Tibial artery (tissue), 4 donors: ENCODE data around the gene LPP.
A peak's percentile ranks its signal among the peaks of the same experiment; 100 is the strongest.

Experiments
- DNase-seq, 2 donors: peaks; one replicate each; pipeline ENCODE4 v3.0.0-alpha.2; 2019
- H3K27ac ChIP-seq, 2 donors: fragments of 200-600 bp; sonication (generic) in 1 of 2; 1 replicate in 1 of 2; 2 replicates in 1 of 2; pipeline ENCODE4 v1.5.1; 2018 to 2019; ENCODE audit warnings: mild to moderate bottlenecking in 1 of 2
- H3K27me3 ChIP-seq, 2 donors: fragments of 200-600 bp; sonication (generic) in 1 of 2; one replicate each; pipeline versions ENCODE4 v1.5.1 to v1.6.0; 2016 to 2019
- H3K36me3 ChIP-seq, 3 donors: fragments of 200-600 bp; sonication (generic) in 2 of 3; one replicate each; pipeline ENCODE4 v1.5.1; 2016 to 2019; ENCODE audit warnings: mild to moderate bottlenecking in 2 of 3
- H3K4me1 ChIP-seq, 4 donors: fragments of 200-600 bp; sonication (generic) in 2 of 4; 1 replicate in 3 of 4; 2 replicates in 1 of 4; pipeline ENCODE4 v1.5.1; 2016 to 2019
- H3K4me3 ChIP-seq, 2 donors: fragments of 200-600 bp; sonication (generic) in 1 of 2; 1 replicate in 1 of 2; 2 replicates in 1 of 2; pipeline ENCODE4 v1.5.1; 2018 to 2019; ENCODE audit warnings: mild to moderate bottlenecking in 2 of 2
- H3K9me3 ChIP-seq, 3 donors: fragments of 200-600 bp; sonication (generic) in 1 of 3; one replicate each; pipeline ENCODE4 v1.5.1; 2016 to 2019
- CTCF ChIP-seq, 2 experiments: fragments of 200-600 bp in 1 of 2; fragments of 450-650 bp in 1 of 2; IDR thresholded peaks; one replicate each; pipeline ENCODE4 v1.5.1; 2017 to 2019; ENCODE audit warnings: antibody characterized with exemption in 2 of 2, mild to moderate bottlenecking in 1 of 2, moderate library complexity in 1 of 2
- intact Hi-C: fragments of 100-400 bp; cut with DNase I; formaldehyde crosslinking; loops from one replicate; pipeline ENCODE4 v1.15.0; 2023; ENCODE audit warnings: low total_unique reads

The LPP gene

GRCh38 chr3:188241072-188241471 lies 87.1 kb downstream of the LPP start:
- Histone ChIP-seq H3K9me3 (no peaks in the 10 kb centered on the region), H3K27ac (peak overlapping the region; percentile 67 to 68), H3K4me3 (peak overlapping the region in 1 of 2 donors; percentile 27), H3K27me3 (no peaks in the 10 kb centered on the region), H3K36me3 (no peaks in the 10 kb centered on the region), H3K4me1 (peaks cover 0 to 100% (median 62%) of the 10 kb centered on the region in 4 donors)
- no peak for TF ChIP-seq CTCF (IDR thresholded peaks at IDR 0.05)
- intact Hi-C loops = no loop called here
- DNase-seq = peak; percentile 56 to 74

- no peaks in the 10 kb centered on the region for H3K27me3 ChIP-seq
- H3K4me3 ChIP-seq = no peak overlapping the region
- TF ChIP-seq CTCF (IDR thresholded peaks at IDR 0.05) = no peak
- H3K36me3 ChIP-seq = no peaks in the 10 kb centered on the region
- H3K9me3 ChIP-seq = no peaks in the 10 kb centered on the region
- intact Hi-C loops = no loop called here
- H3K4me1 ChIP-seq = peaks cover 0 to 100% (median 64%) of the 10 kb centered on the region in 4 donors
- DNase-seq = no peak
- H3K27ac ChIP-seq = peak overlapping the region; percentile 67 to 68
Observed at GRCh38 chr3:188241883-188242282, 87.9 kb downstream of the LPP start.

DNA sequence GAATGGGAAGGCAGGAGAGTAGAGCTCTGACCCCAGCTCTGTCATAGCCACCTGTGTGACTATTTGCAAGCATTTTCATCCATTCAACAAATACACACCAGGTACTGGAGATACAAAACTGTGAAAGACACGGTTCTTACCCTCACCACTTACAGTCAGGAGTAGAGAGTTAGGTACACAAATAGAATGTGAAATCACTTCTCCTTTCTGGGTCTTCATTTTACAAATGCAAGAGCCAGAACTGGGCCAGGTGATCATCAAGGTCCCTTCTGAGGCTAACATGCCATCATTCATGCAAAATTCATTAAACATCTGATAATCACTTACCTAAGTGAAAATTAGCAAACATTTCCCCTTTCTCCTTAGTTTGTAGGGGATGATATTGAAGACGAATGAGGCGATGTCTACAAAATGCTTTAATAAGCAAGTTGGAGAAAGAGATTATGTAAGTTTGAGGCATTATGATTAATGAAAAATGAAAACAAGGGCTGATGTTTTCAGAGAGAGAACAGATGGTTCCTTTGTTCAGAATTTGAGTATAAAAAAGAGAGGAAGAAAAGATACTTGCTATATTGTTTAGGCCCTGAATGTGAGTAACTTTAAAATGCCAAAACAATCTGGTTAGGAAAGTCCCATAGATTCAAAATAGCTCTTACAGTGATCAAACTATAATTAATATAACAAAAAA lies 88.6 kb downstream of the LPP start:
- no peak for DNase-seq
- Histone ChIP-seq H3K27ac (peak overlapping the region; percentile 67 to 68), H3K4me1 (peaks cover 0 to 100% (median 66%) of the 10 kb centered on the region in 4 donors), H3K9me3 (no peaks in the 10 kb centered on the region), H3K4me3 (no peak overlapping the region), H3K27me3 (no peaks in the 10 kb centered on the region), H3K36me3 (no peaks in the 10 kb centered on the region)
- intact Hi-C loops = no loop called here
- TF ChIP-seq CTCF (IDR thresholded peaks at IDR 0.05) = no peak

DNA sequence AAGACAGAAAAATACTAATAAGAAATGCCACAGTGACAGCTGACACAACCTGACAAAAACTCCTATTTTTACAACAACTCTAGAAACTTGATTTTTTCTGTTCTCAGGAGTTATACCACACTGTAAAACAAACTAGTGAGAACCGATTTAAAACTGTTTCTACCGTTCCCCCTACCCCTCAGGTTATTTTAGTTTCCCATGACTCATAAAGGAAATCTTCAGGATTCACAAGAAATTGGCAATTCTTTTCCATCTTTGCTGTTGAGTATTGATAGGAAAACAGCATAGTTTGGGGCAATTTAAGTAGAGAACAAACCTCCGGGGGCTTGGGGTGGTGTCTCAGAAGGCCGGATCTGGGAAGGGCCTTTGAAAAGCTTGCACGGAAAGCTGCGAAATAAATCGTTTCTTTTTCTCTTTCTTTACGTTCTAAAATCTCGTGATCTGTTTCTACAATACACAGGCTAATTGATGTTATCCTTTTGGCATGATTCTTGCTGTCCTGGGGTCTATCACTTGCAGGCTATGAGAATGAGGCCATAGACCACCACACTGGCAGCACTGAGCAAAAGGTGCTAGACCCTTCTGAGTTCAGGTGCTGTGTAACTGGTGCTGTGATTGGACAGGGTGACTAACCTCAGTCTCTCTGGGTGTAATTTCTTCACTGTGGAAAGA lies 89.3 kb downstream of the LPP start:
- Histone ChIP-seq H3K36me3 (no peaks in the 10 kb centered on the region), H3K4me1 (peaks cover 0 to 100% (median 66%) of the 10 kb centered on the region in 4 donors), H3K9me3 (no peaks in the 10 kb centered on the region), H3K4me3 (peak overlapping the region in 1 of 2 donors; percentile 10), H3K27ac (peak overlapping the region; percentile 67 to 68), H3K27me3 (no peaks in the 10 kb centered on the region)
- TF ChIP-seq CTCF (IDR thresholded peaks at IDR 0.05) = no peak
- DNase-seq = no peak
- intact Hi-C loops = no loop called here

DNA sequence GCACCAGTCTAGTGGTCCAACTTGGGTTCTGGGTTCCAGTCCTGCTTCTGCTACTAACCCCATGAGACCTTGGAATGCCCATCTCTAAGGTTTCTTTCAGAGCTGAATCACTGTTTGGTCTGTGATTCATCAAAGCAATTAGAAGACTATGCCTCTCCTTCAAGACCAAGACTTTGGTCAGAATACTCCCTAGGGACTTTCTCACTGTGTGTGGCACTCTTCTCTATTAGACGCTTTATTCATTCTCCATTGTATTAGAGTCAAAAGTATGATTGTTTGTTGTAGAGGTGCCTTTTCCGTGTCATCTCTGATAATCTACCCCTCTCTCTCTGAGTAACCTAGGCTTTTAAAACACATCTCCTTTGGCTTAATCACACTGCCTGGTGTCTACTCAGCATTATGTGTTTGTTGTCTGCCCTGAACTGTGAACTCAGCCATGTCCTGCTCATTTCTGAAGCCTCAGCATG lies 90.5 kb downstream of the LPP start:
- no peak for TF ChIP-seq CTCF (IDR thresholded peaks at IDR 0.05)
- no peaks in the 10 kb centered on the region for H3K9me3 ChIP-seq
- intact Hi-C loops = no loop called here
- H3K27ac ChIP-seq = peak overlapping the region; percentile 67 to 68
- no peaks in the 10 kb centered on the region for H3K36me3 ChIP-seq
- H3K4me3 ChIP-seq = no peak overlapping the region
- H3K4me1 ChIP-seq = peaks cover 0 to 99% (median 64%) of the 10 kb centered on the region in 4 donors
- no peaks in the 10 kb centered on the region for H3K27me3 ChIP-seq
- no peak for DNase-seq
